ENCODE measurements around the gene CAPN15. TPM values are rescaled to one million over a fixed set of nuclear protein-coding genes. Genes with fewer than 3 reads are reported as not detected.

The CAPN15 gene
- total RNA-seq, 6 experiments from 2014 or later: 17.3 to 34.3 (median 23.3) TPM

DNA sequence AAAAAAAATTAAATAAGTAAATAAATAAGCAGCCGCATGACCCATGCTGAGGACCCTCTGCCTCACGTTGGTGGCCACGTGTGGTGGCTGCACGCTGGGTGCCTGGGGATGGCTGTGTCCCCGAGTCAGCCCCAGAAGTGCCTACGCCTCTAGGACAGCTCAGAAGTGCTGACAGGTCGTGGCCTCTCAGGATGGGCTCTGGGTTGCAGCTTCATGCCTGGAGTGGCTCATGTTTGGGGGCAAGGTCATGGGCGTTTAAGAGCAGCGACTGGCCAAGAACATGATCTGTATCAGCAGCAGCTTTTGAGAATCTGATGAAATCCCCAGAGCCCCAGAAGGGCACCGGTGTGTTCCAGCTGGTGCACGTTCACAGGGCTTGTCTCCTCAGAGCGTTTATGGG lies 26.8 kb upstream of the CAPN15 start:
- H3K27me3 ChIP-seq: no peaks in the 10 kb centered on the region
- no peak overlapping the region for H3K4me3 ChIP-seq
- no peaks in the 10 kb centered on the region for H3K9me3 ChIP-seq
- no peak for DNase-seq
- no peak for TF ChIP-seq CTCF (IDR thresholded peaks at IDR 0.05)
- TF ChIP-seq POLR2A (IDR thresholded peaks at IDR 0.05): no peak
- no peak overlapping the region for H3K27ac ChIP-seq
- ATAC-seq: no peak
- H3K4me1 ChIP-seq: peaks cover 0 to 8% (median 0%) of the 10 kb centered on the region in 4 donors
- 74% methylated on average over 3 of the region's 12 CpGs for WGBS (ENCODE audit: insufficient coverage, low coverage, low lambda C conversion rate, missing lambda C conversion rate)
- no peaks in the 10 kb centered on the region for H3K36me3 ChIP-seq
- intact Hi-C loops (cut with DNase I): no loop called here

- Histone ChIP-seq H3K36me3 (no peaks in the 10 kb centered on the region), H3K9me3 (no peaks in the 10 kb centered on the region), H3K27ac (peak overlapping the region; percentile 92 to 97 (median 95)), H3K4me1 (peaks cover 0 to 8% (median 0%) of the 10 kb centered on the region in 4 donors), H3K27me3 (no peaks in the 10 kb centered on the region), H3K4me3 (peak overlapping the region; percentile 29 to 55 (median 51))
- WGBS (ENCODE audit: insufficient coverage, low coverage, low lambda C conversion rate, missing lambda C conversion rate): 27% methylated on average over 7 of the region's 22 CpGs
- DNase-seq: peak; percentile 77 to 89 (median 88)
- TF ChIP-seq POLR2A (IDR thresholded peaks at IDR 0.05) (peak; percentile 67), CTCF (IDR thresholded peaks at IDR 0.05) (no peak)
- ATAC-seq: peak; percentile 88 to 90 (median 88)
- intact Hi-C loops (cut with DNase I): no loop called here
Measured at GRCh38 chr16:502179-502943, 25.2 kb upstream of the CAPN15 start.

GRCh38 chr16:503150-504071 lies 24.1 kb upstream of the CAPN15 start:
- intact Hi-C loops (cut with DNase I): no loop called here
- DNase-seq (peak in 1 of 3 donors; percentile 24), ATAC-seq (peak; percentile 1 to 6 (median 4))
- peak overlapping the region; percentile 29 to 55 (median 51) for H3K4me3 ChIP-seq
- H3K27me3 ChIP-seq: no peaks in the 10 kb centered on the region
- H3K4me1 ChIP-seq: peaks cover 0 to 12% (median 2%) of the 10 kb centered on the region in 4 donors
- peak overlapping the region; percentile 92 to 97 (median 95) for H3K27ac ChIP-seq
- no peaks in the 10 kb centered on the region for H3K9me3 ChIP-seq
- TF ChIP-seq CTCF (IDR thresholded peaks at IDR 0.05): no peak
- no peak for TF ChIP-seq POLR2A (IDR thresholded peaks at IDR 0.05)
- 74% methylated on average over 10 of the region's 23 CpGs for WGBS (ENCODE audit: insufficient coverage, low coverage, low lambda C conversion rate, missing lambda C conversion rate)
- no peaks in the 10 kb centered on the region for H3K36me3 ChIP-seq

DNA sequence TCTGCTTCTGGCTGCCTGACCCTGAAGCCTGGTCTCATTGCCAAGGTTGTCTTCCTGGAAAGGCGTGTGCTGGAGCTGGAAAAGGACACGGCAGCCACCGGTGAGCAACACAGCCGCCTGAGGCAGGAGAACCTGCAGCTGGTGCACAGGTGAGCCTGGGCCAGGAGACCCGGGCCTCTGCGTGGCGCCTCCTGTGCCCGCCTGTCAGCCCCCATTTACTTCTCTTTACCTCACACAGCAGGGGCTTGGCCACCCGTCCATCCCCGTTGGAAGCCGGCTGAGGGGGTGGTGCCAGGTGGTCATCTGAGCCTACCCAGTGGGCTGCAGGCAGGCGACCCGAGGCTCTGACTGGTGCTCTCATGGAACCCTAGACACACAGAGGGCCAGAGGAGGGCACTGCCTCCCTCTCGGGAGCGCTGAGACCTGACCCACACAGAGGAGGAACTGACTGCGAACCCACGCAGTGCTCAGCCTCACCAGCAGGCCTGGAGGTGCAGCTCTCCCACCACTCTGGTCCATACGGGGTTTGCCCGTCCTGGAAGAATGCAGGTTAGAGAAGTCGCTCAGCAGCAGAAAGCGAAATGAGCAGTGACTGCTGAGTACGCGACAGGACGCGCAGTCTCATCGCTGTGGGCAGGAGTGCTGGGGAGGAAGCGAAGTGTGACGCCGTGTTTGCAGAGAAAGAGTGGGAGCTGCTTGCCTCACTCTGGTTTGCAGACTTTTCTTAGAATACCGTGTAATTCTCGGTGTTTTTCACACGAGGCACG lies 21.9 kb upstream of the CAPN15 start:
- H3K4me3 ChIP-seq: no peak overlapping the region
- H3K4me1 ChIP-seq: peaks cover 0 to 19% (median 6%) of the 10 kb centered on the region in 4 donors
- WGBS (ENCODE audit: insufficient coverage, low coverage, low lambda C conversion rate, missing lambda C conversion rate): 88% methylated on average over 10 of the region's 33 CpGs
- DNase-seq (no peak), ATAC-seq (no peak)
- H3K9me3 ChIP-seq: no peaks in the 10 kb centered on the region
- TF ChIP-seq CTCF (IDR thresholded peaks at IDR 0.05) (no peak), POLR2A (IDR thresholded peaks at IDR 0.05) (no peak)
- no peaks in the 10 kb centered on the region for H3K27me3 ChIP-seq
- no peak overlapping the region for H3K27ac ChIP-seq
- H3K36me3 ChIP-seq: peaks cover 0 to 6% (median 3%) of the 10 kb centered on the region in 4 donors
- intact Hi-C loops (cut with DNase I): no loop called here

All from right lobe of liver (tissue), 6 donors.